ENCODE measurements around the gene TSEN2.

DNA sequence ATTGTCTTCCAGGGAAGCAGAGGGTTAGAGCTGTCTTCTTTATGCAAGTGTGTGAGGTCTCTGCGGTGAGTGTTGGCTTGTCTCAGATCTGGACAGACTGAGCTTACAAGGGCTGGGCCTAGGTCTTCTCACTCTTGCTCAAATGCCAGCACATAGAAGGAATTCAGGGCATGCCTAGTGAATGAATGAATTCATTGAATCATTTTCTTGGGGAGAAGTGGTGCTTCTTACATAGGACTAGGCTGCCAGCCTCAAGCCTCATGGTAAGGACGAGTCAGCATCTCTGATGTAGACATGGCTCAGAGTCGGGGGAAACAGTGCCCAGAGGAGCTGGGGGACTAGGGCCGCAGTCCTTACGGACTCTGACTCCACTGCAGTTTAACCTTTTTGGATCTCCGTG is 89.9 kb downstream of the TSEN2 start:
- TF ChIP-seq, protein P1, sequence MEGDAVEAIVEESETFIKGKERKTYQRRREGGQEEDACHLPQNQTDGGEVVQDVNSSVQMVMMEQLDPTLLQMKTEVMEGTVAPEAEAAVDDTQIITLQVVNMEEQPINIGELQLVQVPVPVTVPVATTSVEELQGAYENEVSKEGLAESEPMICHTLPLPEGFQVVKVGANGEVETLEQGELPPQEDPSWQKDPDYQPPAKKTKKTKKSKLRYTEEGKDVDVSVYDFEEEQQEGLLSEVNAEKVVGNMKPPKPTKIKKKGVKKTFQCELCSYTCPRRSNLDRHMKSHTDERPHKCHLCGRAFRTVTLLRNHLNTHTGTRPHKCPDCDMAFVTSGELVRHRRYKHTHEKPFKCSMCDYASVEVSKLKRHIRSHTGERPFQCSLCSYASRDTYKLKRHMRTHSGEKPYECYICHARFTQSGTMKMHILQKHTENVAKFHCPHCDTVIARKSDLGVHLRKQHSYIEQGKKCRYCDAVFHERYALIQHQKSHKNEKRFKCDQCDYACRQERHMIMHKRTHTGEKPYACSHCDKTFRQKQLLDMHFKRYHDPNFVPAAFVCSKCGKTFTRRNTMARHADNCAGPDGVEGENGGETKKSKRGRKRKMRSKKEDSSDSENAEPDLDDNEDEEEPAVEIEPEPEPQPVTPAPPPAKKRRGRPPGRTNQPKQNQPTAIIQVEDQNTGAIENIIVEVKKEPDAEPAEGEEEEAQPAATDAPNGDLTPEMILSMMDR (IDR thresholded peaks at IDR 0.05) = no peak
- TF ChIP-seq POLR2A (IDR thresholded peaks at IDR 0.05) = no peak
- no peak for TF ChIP-seq POLR2AphosphoS5 (IDR thresholded peaks at IDR 0.05)

Measured in transverse colon (tissue), 4 donors.